Liver (tissue), 3 donors: ENCODE results near the gene MBD4.

Source experiments
- ATF3 ChIP-seq: IDR thresholded peaks from 2 replicates; pipeline ENCODE4 v1.6.1; 2016; ENCODE audit warnings: antibody characterized with exemption
- CTCF ChIP-seq: fragments of 150-350 bp; IDR thresholded peaks from 2 replicates; pipeline ENCODE4 v1.5.1; 2017; ENCODE audit warnings: improper control_type of control experiment, low read depth, low read length; ENCODE audit not compliant: missing input control
- EGR1 ChIP-seq, 2 donors: IDR thresholded peaks; 2 replicates each; pipeline ENCODE4 v1.6.1; 2016 to 2018; ENCODE audit warnings: antibody characterized with exemption in 2 of 2, low read depth in 2 of 2
- FOXA1 ChIP-seq: IDR thresholded peaks from 2 replicates; pipeline ENCODE4 v1.6.1; 2016; ENCODE audit warnings: antibody characterized with exemption
- GABPA ChIP-seq, 2 donors: IDR thresholded peaks in 1 of 2; conservative IDR thresholded peaks in 1 of 2; 2 replicates each; pipeline ENCODE4 v1.6.1; 2016; ENCODE audit warnings: antibody characterized with exemption in 2 of 2, mild to moderate bottlenecking in 1 of 2, moderate library complexity in 1 of 2
- HNF4A ChIP-seq, 2 donors: conservative IDR thresholded peaks; 2 replicates each; pipeline ENCODE4 v1.6.1; 2016; ENCODE audit warnings: antibody characterized with exemption in 2 of 2, mild to moderate bottlenecking in 2 of 2
- HNF4G ChIP-seq: IDR thresholded peaks from 2 replicates; pipeline ENCODE4 v1.6.1; 2016; ENCODE audit warnings: antibody characterized with exemption
- JUND ChIP-seq, 2 donors: IDR thresholded peaks; 2 replicates each; pipeline ENCODE4 v1.6.1; 2016; ENCODE audit warnings: antibody characterized with exemption in 2 of 2
- MAX ChIP-seq: IDR thresholded peaks from 2 replicates; pipeline ENCODE4 v1.6.1; 2016; ENCODE audit warnings: antibody characterized with exemption
- RAD21 ChIP-seq, 2 donors: IDR thresholded peaks; 2 replicates each; pipeline ENCODE4 v1.6.1; 2016; ENCODE audit warnings: antibody characterized with exemption in 2 of 2, mild to moderate bottlenecking in 2 of 2
- REST ChIP-seq: IDR thresholded peaks from 2 replicates; pipeline ENCODE4 v1.6.1; 2016; ENCODE audit warnings: antibody characterized with exemption, mild to moderate bottlenecking
- RXRA ChIP-seq, 2 donors: IDR thresholded peaks; 2 replicates each; pipeline ENCODE4 v1.6.1; 2017 to 2018; ENCODE audit warnings: antibody characterized with exemption in 2 of 2, mild to moderate bottlenecking in 1 of 2
- SP1 ChIP-seq: IDR thresholded peaks from 2 replicates; pipeline ENCODE4 v1.6.1; 2018; ENCODE audit warnings: antibody characterized with exemption, mild to moderate bottlenecking
- TAF1 ChIP-seq: conservative IDR thresholded peaks from 2 replicates; pipeline ENCODE4 v1.6.1; 2016; ENCODE audit warnings: antibody characterized with exemption, mild to moderate bottlenecking
- donor health status: healthy.
- donor health status: healthy.

GRCh38 chr3:129481766-129482332 is 42.1 kb upstream of the MBD4 start:
- no peak for TF ChIP-seq GABPA (IDR thresholded peaks at IDR 0.05 in 1 of 2, conservative IDR thresholded peaks at IDR 0.05 in 1 of 2)
- no peak for TF ChIP-seq REST
- TF ChIP-seq CTCF, result no peak
- TF ChIP-seq ATF3, result no peak
- TF ChIP-seq MAX, result no peak
- no peak for TF ChIP-seq HNF4A (conservative IDR thresholded peaks at IDR 0.05)
- no peak for TF ChIP-seq HNF4G
- TF ChIP-seq RXRA (IDR thresholded peaks at IDR 0.05), result no peak
- no peak for TF ChIP-seq TAF1
- TF ChIP-seq RAD21 (IDR thresholded peaks at IDR 0.05), result no peak
- no peak for TF ChIP-seq SP1
- no peak for TF ChIP-seq JUND (IDR thresholded peaks at IDR 0.05)
- no peak for TF ChIP-seq EGR1 (IDR thresholded peaks at IDR 0.05; ENCODE audit: low read depth in 2 of 2)
- no peak for TF ChIP-seq FOXA1
